NCI-H1105 treated with DMSO at 0.1 percent for 48 hours (cell line): ENCODE data around the gene FRMD5.
"Not testable (repeated sequence)": the region's sequence is repeated elsewhere in the genome, so short reads cannot be mapped to it uniquely, and the experiment has no call there.

Source experiments
- DNase-seq: peaks from one replicate; lab custom pipeline; 2025; lab: John Stamatoyannopoulos, UW

The FRMD5 gene

GRCh38 chr15:43831519-43832052 is 363.5 kb downstream of the FRMD5 start:
- DNase-seq = not testable (repeated sequence)

DNA sequence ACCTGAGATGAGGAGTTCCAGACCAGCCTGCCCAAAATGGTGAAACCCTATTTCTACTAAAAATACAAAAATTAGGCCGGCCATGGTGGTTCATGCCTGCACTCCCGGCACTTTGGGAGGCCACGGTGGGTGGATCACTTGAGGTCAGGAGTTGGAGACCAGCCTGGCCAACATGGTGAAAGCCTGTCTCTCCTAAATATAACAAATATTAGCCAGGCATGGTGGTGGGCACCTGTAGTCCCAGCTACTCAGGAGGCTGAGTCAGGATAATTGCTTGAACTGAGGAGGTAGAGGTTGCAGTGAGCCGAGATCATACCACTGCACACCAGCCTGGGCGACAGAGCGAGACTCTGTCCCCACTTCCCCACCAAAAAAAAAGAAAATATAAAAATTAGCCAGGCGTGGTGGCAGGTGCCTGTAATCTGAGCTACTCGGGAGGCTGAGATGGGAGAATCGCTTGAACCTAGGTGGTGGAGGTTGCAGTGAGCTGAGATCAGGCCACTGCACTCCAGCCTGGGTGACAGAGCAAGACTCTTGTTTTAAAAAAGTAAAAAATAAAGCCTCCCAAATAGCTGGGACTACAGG is 364.3 kb downstream of the FRMD5 start:
- DNase-seq = not testable (repeated sequence)

DNA sequence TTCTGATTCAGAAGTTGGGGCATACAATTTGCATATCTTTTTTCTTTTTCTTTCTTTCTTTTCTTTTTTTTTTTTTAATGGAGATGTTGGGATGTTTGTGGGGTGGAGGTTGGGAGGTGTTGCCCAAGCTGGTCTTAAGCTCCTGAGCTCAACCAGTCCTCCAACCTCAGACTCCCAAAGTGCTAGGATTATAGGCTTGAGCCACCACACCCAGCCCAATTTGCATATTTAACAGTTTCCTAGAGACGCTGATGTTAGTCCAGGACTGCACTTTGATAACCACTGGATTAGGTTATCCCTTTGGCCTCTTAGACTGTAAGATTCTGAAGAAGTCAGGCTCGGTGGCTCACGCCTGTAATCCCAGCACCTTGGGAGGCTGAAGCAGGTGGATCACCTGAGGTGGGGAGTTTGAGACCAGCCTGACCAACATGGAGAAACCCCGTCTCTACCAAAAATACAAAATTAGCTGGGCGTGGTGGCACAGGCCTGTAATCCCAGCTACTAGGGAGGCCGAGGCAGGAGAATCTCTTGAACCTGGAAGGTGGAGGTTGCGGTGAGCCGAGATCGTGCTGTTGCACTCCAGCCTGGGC is 365.0 kb downstream of the FRMD5 start:
- not testable (repeated sequence) for DNase-seq

GRCh38 chr15:43828061-43828657 is 366.9 kb downstream of the FRMD5 start:
- DNase-seq = no peak

- DNase-seq = peak; percentile 67
These were observed 368.3 kb downstream of the FRMD5 start, which contains the start of gene WDR76 for GRCh38 chr15:43826508-43827341. WDR76 (plus strand) TSS chr15:43827002; CDS start chr15:43827033, 31 bp downstream.

- no peak for DNase-seq
These were observed 369.0 kb downstream of the FRMD5 start for GRCh38 chr15:43826029-43826507.

- not testable (repeated sequence) for DNase-seq
These were observed 369.8 kb downstream of the FRMD5 start for GRCh38 chr15:43825305-43825704.

- DNase-seq = peak; percentile 88
These were observed 370.5 kb downstream of the FRMD5 start, which contains the start of gene MFAP1 for GRCh38 chr15:43824302-43825246. MFAP1 (minus strand) TSS chr15:43824690; CDS start chr15:43824569, 121 bp downstream.

- DNase-seq = no peak
These were observed 373.6 kb downstream of the FRMD5 start for GRCh38 chr15:43821505-43821904.
